GM12891 (cell line): ENCODE results near the gene VAMP5.

Experiments
- PAX5 ChIP-seq: IDR thresholded peaks from 2 replicates; pipeline ENCODE4 v1.6.1; 2011; ENCODE audit warnings: low read length, moderate library complexity, mild to moderate bottlenecking; ENCODE audit not compliant: insufficient read depth, severe bottlenecking
- POLR2A ChIP-seq: IDR thresholded peaks from 2 replicates; pipeline ENCODE4 v1.6.1; 2011; ENCODE audit warnings: low read depth, low read length, control low read depth
- POLR2AphosphoS5 ChIP-seq: IDR thresholded peaks from 2 replicates; pipeline ENCODE4 v1.6.1; 2011; ENCODE audit warnings: low read depth, low read length, control low read depth
- POU2F2 ChIP-seq: IDR thresholded peaks from 2 replicates; pipeline ENCODE4 v1.6.1; 2011; ENCODE audit warnings: low read depth, mild to moderate bottlenecking, control low read depth, low read length, moderate library complexity
- SPI1 ChIP-seq: IDR thresholded peaks from 2 replicates; pipeline ENCODE4 v1.6.1; 2011; ENCODE audit warnings: low read depth, low read length, control low read depth
- TAF1 ChIP-seq: IDR thresholded peaks from 2 replicates; pipeline ENCODE4 v1.6.1; 2011; ENCODE audit warnings: low read depth, low read length, control low read depth

DNA sequence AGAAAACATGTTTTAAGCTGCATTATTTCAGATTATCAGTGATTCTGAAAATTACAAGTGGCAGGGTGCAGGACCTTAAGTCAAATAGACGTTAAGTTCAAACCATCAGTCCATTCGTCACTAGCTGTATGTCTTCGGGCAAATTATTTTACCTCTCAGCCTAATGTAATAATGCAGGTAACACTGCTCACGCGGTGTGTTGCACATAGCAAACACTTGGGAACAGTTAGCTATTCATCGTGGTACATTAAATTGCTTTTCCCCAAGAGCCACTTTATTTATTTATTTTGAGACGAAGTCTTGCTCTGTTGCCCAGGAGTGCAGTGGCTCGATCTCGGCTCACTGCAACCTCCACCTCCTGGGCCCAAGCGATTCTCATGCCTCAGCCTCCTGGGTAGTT lies 35.1 kb upstream of the VAMP5 start:
- no peak for TF ChIP-seq POLR2AphosphoS5
- TF ChIP-seq POLR2A: no peak
- no peak for TF ChIP-seq SPI1
- TF ChIP-seq TAF1: no peak
- no peak for TF ChIP-seq POU2F2
- no peak for TF ChIP-seq PAX5
